Measurements from ENCODE around the gene PLCH1.

- TF ChIP-seq CTCF (IDR thresholded peaks at IDR 0.05) (no peak), POLR2A (IDR thresholded peaks at IDR 0.05) (no peak)
These were observed 252.0 kb downstream of the PLCH1 start for GRCh38 chr3:155492841-155493240.

All from ovary (tissue), 3 donors.